ENCODE results near the gene GNS. TPM values are rescaled to one million over a fixed set of nuclear protein-coding genes. Genes with fewer than 3 reads are reported as not detected.

GNS gene
- total RNA-seq, 1 experiment from 2014 or later: 26.0 TPM

DNA sequence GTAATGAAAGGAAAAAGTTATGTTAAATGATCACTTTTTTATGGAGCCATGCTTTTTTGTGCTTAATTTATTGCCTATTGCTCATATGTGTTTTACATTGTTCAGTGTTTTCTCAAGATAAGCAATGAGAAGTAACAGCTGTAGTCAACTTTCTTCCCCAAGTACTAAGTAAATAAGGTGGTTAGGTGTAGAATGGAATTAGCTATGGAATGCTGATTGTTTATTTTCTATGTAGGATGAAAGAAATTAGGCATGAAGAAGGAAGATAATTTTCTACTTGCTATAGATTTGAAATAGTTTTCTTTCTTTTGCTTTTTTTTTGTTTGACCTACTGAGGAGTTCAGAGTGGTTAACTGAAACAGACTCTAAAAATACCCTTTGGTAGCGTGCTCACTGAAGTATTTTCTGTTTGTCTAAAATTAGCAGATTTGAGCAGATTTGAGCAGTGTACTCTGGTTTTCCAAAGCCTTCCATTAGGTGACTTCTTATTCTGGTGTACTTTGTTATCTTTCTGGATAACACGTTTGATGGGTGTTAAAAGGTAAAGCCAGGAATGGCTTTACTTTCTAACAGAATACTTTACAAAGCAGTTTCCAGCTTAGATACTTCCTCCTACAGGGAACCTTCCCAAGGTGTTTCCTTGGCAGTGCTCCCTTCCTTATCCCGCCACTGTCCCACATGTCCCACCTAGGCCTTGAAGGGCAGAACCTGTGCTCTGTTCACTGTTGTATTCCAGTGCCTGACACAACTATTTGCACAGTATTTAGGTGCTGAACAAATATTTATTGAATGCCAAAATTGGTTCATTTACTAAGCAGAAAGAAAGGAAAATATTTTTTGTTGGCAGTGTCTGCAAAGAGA lies 92.9 kb downstream of the GNS start:
- Histone ChIP-seq H3K79me1 (ENCODE audit: insufficient read depth, low read depth, low read length, poor library complexity, severe bottlenecking) (peaks cover 3% of the 10 kb centered on the region), H3K14ac (ENCODE audit: insufficient read depth, low read length) (no peak overlapping the region), H2BK20ac (ENCODE audit: low read depth, low read length, poor library complexity, severe bottlenecking) (no peak overlapping the region), H3T11ph (ENCODE audit: low read length) (no peak overlapping the region), H2BK15ac (ENCODE audit: low read depth, low read length) (no peak overlapping the region), H2AFZ (ENCODE audit: low read length) (no peak overlapping the region), H3K27me3 (ENCODE audit: insufficient read depth, low read length) (no peaks in the 10 kb centered on the region), H4K20me1 (ENCODE audit: control insufficient read depth, insufficient read depth, insufficient read length) (no peaks in the 10 kb centered on the region), H3K23me2 (ENCODE audit: insufficient read length, low read depth, low read length, poor library complexity, severe bottlenecking) (no peaks in the 10 kb centered on the region), H2AK5ac (ENCODE audit: insufficient read length, low read length) (no peak overlapping the region), H2BK5ac (ENCODE audit: insufficient read length, low read length) (no peak overlapping the region), H3K9ac (ENCODE audit: extremely low read depth, insufficient read length, low read length) (no peak overlapping the region), H4K91ac (ENCODE audit: insufficient read length, low read depth, low read length) (no peak overlapping the region), H3K23ac (ENCODE audit: insufficient read length, low read depth, low read length) (no peak overlapping the region), H3K4ac (ENCODE audit: low read depth, low read length) (no peak overlapping the region), H4K5ac (ENCODE audit: insufficient read length, low read depth, low read length) (no peak overlapping the region), H2BK12ac (ENCODE audit: insufficient read length, low read depth, low read length) (no peak overlapping the region), H3K4me1 (ENCODE audit: insufficient read depth, low read length) (peaks cover 13% of the 10 kb centered on the region; the same call in 1 of the 2 replicates), H2BK120ac (ENCODE audit: low read depth, low read length, poor library complexity, severe bottlenecking) (no peak overlapping the region), H3K18ac (ENCODE audit: insufficient read length, low read depth, low read length) (no peak overlapping the region), H3K4me2 (ENCODE audit: insufficient read depth, insufficient read length, low read length) (no peak overlapping the region), H3K27ac (ENCODE audit: insufficient read length, low read depth, low read length) (no peak overlapping the region), H4K8ac (replicated peaks; ENCODE audit: insufficient read length, low read depth, low read length) (no peak overlapping the region), H3K79me2 (ENCODE audit: insufficient read depth, low read length) (peaks cover 10% of the 10 kb centered on the region; the same call in 1 of the 2 replicates), H3K56ac (ENCODE audit: insufficient read length, low read depth, low read length) (no peak overlapping the region), H3K9me3 (ENCODE audit: control insufficient read depth, low read depth, low read length) (no peaks in the 10 kb centered on the region)
- Mint-ChIP-seq H3K27ac (0 out of 7 replicates have a peak overlapping the region, but pooled peaks of 1 of the 3 experiments have one; percentile 22), H3K27me3 (ENCODE audit: low read depth) (no peaks in the 10 kb centered on the region), H3K4me1 (peaks cover 59 to 65% of the 10 kb centered on the region in 2 experiments), H3K36me3 (ENCODE audit: insufficient read depth in 1 of 3, low read depth in 3 of 3) (no peaks in the 10 kb centered on the region), H3K9me3 (no peaks in the 10 kb centered on the region), H3K4me3 (no peak overlapping the region)
- TF ChIP-seq, protein P1, sequence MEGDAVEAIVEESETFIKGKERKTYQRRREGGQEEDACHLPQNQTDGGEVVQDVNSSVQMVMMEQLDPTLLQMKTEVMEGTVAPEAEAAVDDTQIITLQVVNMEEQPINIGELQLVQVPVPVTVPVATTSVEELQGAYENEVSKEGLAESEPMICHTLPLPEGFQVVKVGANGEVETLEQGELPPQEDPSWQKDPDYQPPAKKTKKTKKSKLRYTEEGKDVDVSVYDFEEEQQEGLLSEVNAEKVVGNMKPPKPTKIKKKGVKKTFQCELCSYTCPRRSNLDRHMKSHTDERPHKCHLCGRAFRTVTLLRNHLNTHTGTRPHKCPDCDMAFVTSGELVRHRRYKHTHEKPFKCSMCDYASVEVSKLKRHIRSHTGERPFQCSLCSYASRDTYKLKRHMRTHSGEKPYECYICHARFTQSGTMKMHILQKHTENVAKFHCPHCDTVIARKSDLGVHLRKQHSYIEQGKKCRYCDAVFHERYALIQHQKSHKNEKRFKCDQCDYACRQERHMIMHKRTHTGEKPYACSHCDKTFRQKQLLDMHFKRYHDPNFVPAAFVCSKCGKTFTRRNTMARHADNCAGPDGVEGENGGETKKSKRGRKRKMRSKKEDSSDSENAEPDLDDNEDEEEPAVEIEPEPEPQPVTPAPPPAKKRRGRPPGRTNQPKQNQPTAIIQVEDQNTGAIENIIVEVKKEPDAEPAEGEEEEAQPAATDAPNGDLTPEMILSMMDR (conservative IDR thresholded peaks at IDR 0.05): no peak
- no peak for DNase-seq
- WGBS (ENCODE audit: extremely low coverage, insufficient read length, low lambda C conversion rate): no CpG with 5 or more reads among the region's 3 CpGs
